Measurements from ENCODE around the gene GDPD1. TPM values are rescaled to one million over a fixed set of nuclear protein-coding genes. Genes with fewer than 3 reads are reported as not detected.
"Not testable (repeated sequence)": the region's sequence is repeated elsewhere in the genome, so short reads cannot be mapped to it uniquely, and the experiment has no call there.

GDPD1 gene
- total RNA-seq, 1 donor from 2014 or later = 3.0 TPM

DNA sequence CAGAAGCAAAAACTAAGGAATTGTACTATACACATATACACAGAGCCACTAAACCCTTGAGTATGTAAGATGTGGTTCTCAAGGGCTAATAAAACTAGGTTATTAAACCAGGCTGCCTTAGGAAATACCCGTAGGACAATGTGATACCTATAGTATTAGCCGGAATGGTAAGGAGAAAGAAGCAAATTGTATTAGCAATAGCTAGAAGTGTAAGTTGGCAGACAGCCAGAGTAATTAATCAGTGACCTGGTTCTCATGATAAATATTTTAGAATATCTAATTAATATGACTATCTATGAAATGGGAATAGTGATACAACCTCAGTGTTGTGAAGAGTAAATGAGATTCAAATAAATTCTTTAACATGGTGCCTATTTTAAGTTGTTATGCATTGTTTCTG is 18.6 kb downstream of the GDPD1 start:
- DNase-seq (ENCODE audit: extremely low read depth, low read depth, low spot score) = no peak

GRCh38 chr17:59244081-59244480 is 23.8 kb downstream of the GDPD1 start:
- DNase-seq (ENCODE audit: extremely low read depth, low read depth, low spot score) = no peak

DNA sequence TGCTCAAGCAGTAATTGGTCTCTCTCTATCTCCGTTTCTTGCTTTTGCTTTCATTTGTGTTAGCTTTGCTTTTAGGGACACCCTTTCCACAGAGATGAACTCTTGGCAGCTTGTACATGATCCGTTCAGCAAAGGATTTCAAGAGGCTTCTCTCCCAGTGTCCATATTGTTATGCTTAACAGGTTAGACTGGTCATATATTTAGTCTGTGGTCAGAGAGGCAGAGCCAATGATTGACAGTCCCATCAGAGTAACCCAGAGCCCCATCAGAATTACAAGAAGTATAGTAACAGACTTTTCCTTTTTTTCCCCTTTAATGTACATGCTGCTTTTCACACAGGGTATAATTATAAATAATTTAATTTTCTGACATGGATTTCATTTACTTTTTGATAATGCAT is 34.4 kb downstream of the GDPD1 start:
- DNase-seq (ENCODE audit: extremely low read depth, low read depth, low spot score) = no peak

DNA sequence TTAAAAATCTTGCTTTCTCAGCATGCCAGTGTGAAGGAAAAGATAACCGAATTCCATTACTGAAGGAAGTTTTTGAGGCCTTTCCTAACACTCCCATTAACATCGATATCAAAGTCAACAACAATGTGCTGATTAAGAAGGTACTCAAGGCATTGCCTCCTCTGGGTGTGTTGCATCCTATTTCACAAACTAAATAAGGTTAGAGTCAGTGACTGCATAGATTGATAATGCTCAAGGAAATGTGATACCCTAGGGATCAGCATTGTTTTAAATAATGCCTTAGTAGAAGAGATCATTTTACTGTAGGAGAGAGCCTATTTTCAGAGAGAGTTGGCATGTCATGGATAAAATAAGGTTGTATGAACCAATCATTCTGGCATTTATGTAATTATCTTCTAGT is 36.8 kb downstream of the GDPD1 start:
- no peak for DNase-seq (ENCODE audit: extremely low read depth, low read depth, low spot score)

DNA sequence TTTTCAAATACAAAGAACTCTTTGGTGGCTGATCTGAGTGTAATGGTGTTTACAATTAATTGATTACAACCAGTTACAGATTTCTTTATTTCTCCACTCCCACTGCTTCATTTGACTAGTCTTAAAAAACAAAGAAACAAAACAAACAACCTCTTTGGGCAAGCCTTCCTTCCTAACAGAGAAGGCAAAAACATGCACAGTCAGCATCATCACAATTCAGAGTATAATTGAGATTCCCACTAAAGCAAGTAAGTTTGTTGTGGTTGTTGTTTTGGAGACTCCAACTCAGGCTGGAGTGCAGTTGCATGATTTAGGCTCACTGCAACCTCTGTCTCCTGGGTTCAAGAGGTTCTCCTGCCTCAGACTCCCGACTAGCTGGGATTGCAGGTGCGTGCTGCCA is 40.4 kb downstream of the GDPD1 start:
- no peak for DNase-seq (ENCODE audit: extremely low read depth, low read depth, low spot score)

DNA sequence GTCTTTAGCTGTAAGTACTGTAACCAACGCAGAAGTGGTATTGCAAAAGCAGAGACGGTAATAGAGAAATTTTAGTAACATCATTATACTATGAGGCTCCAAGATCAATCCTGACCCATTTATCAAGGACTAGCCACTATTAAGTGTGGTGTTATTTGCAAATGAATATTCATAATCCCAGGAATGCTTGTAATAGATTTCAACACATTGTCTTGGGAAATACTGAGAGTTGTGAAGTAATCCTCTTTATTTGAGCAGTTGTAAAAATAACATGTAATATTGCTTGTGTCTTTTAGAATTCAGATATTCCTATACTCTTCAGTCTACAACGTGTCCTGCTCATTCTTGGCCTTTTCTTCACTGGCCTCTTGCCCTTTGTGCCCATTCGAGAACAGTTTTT is 46.4 kb downstream of the GDPD1 start:
- no peak for DNase-seq (ENCODE audit: extremely low read depth, low read depth, low spot score)

DNA sequence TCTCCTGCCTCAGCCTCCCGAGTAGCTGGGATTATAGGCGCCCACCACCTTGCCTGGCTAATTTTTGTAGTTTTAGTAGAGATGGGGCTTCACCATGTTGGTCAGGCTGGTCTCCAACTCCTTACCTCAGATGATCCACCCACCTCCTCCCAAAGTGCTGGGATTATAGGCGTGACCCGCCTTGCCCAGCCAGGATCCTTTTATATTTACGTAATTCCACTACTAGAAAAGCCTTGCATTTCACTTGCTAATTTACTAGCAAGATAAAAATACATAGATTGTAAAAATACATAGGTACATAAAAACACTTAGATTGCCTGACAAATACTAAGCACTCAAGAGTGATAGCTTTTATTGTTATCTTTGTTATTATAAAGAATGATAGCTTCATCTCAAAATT is 47.5 kb downstream of the GDPD1 start:
- no peak for DNase-seq (ENCODE audit: extremely low read depth, low read depth, low spot score)

DNA sequence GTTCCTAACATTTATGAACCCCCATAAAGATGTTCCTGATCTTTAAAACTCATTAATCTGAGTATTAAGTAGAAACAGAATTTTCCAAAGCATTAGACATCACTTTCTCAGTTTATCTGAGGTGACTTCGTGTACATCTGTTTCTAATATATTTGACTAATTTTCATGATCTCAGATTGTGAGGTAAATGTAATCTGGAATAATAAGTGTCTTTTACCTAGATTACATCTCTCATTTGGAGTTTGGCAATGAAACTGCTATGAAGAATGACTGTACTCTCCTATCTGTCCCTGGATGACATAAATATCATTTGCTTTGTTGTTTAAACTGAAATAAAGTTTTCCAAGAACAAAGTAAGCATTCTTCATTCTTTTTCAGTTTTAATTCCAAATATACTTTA is 55.3 kb downstream of the GDPD1 start:
- no peak for DNase-seq (ENCODE audit: extremely low read depth, low read depth, low spot score)

DNA sequence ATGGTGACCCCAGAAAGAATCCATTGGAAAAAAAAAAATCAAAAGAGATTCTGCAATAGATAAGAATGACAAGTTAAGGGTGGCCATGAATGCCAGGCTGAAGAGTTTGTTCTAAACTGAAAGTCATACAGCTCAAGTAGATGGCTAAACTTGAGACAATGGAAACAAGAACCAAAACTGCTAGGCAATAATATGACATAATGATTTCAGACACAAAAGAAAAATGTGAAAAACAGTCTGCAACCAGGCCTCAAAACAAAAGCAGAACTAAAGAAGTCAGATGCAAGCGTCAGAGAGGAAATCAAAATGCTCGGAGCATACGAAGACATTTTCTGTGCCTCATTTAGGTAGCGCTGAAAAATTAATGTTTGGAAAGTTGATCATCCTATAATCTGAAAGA is 56.7 kb downstream of the GDPD1 start:
- no peak for DNase-seq (ENCODE audit: extremely low read depth, low read depth, low spot score)

- no peak for DNase-seq (ENCODE audit: extremely low read depth, low read depth, low spot score)
Measured at GRCh38 chr17:59278406-59278805, 58.1 kb downstream of the GDPD1 start.

DNA sequence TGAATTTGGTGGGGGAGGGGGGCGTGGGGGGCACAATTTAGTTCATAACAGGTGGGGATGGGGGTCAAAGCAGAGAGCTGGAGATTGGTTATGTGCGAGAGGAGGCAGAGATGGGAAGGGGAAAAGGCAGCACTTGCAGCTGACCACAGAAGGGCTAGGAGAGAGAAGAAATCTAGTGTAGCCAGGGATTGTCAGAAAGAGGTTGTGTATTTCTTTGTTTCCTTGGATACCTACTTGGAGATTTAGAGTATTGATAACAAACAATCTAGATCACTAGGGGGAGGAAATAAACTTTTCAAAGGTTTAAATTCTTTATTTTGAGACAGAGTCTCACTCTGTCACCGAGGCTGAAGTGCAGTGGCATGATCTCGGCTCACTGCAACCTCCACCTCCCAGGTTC is 64.0 kb downstream of the GDPD1 start:
- no peak for DNase-seq (ENCODE audit: extremely low read depth, low read depth, low spot score)

DNA sequence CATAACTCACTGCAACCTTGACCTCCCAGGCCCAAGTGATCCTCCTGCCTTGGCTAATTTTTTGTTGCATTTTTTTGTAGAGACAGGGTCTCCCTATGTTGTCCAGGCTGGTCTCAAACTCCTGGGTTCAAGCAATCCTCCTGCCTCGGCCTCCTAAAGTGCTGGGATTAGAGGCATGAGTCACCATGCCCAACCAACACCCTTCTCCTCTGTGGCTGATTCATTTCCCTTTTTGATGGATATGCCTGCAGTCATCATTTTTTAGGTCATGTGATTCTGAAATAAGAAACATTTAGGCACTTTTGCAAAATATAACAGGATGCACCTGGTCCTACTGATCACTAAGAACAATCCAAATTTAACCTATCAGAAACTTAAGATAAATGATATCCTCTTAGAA is 67.1 kb downstream of the GDPD1 start:
- peak; percentile 85 for DNase-seq (ENCODE audit: extremely low read depth, low read depth, low spot score)

- DNase-seq (ENCODE audit: extremely low read depth, low read depth, low spot score) = no peak
Measured at GRCh38 chr17:59287891-59288290, 67.6 kb downstream of the GDPD1 start.

- DNase-seq (ENCODE audit: extremely low read depth, low read depth, low spot score) = no peak
Measured at GRCh38 chr17:59289981-59290301, 69.6 kb downstream of the GDPD1 start.

DNA sequence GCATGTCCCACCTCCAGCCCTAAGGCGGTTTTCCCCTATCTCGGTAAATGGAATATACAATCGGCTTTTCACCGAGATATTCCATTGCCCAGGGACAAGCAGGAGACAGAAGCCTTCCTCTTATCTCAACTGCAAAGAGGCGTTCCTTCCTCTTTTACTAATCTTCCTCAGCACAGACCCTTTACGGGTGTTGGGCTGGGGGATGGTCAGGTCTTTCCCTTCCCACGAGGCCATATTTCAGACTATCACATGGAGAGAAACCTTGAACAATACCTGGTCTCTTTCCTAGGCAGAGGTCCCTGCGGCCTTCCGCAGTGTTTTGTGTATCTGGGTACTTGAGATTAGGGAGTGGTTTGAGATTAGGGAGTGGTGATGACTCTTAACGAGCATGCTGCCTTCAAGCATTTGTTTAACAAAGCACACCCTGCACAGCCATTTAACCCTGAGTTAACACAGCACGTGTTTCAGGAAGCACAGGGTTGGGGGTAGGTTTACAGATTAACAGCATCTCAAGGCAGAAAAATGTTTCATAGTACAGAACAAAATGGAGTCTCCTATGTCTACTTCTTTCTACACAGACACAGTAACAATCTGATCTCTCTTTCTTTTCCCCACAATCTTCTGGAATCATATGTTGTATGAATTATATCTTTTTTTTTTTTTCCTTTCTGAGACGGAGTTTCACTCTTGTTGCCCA is 70.1 kb downstream of the GDPD1 start:
- not testable (repeated sequence) for DNase-seq (ENCODE audit: extremely low read depth, low read depth, low spot score)

DNA sequence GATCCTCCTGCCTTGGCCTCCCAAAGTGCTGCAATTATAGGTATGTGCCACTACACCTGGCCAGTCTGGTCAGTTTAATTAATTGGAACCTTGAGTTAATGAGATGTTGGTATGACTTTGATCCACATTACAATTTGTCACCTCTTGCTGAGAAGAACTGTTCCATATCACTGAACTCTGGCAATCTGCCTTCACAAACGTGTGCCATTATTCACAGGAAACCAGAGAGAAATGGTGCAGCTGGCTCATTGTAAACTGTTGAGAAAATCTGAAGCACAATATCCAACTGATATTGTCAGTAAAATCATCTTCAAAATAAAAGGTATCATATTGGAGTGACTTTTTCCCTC is 71.8 kb downstream of the GDPD1 start:
- no peak for DNase-seq (ENCODE audit: extremely low read depth, low read depth, low spot score)

GRCh38 chr17:59296190-59296589 is 75.9 kb downstream of the GDPD1 start:
- no peak for DNase-seq (ENCODE audit: extremely low read depth, low read depth, low spot score)

- no peak for DNase-seq (ENCODE audit: extremely low read depth, low read depth, low spot score)
Measured at GRCh38 chr17:59298521-59298920, 78.2 kb downstream of the GDPD1 start.

- no peak for DNase-seq (ENCODE audit: extremely low read depth, low read depth, low spot score)
Measured at GRCh38 chr17:59299400-59300092, 79.2 kb downstream of the GDPD1 start.

- no peak for DNase-seq (ENCODE audit: extremely low read depth, low read depth, low spot score)
Measured at GRCh38 chr17:59300941-59301340, 80.6 kb downstream of the GDPD1 start.

- DNase-seq (ENCODE audit: extremely low read depth, low read depth, low spot score) = no peak
Measured at GRCh38 chr17:59304811-59305210, 84.5 kb downstream of the GDPD1 start.

- DNase-seq (ENCODE audit: extremely low read depth, low read depth, low spot score) = no peak
Measured at GRCh38 chr17:59310263-59310920, 90.1 kb downstream of the GDPD1 start.
